Skeletal muscle tissue (tissue), 4 donors: Measurements from ENCODE around the gene AKNA. TPM values are rescaled to one million over a fixed set of nuclear protein-coding genes. Genes with fewer than 3 reads are reported as not detected.

Source experiments
- H3K27ac ChIP-seq: one replicate; pipeline ENCODE4 v1.7.0; 2013; ENCODE audit warnings: mild to moderate bottlenecking, low read depth, low read length, inconsistent platforms
- H3K27me3 ChIP-seq, 3 donors: one replicate each; pipeline ENCODE4 v1.7.0; 2013; ENCODE audit warnings: low read length in 3 of 3; ENCODE audit not compliant: control insufficient read depth in 3 of 3, insufficient read depth in 3 of 3
- H3K36me3 ChIP-seq, 3 donors: one replicate each; pipeline ENCODE4 v1.7.0; 2013; ENCODE audit warnings: low read length in 3 of 3; ENCODE audit not compliant: control insufficient read depth in 3 of 3, insufficient read depth in 3 of 3
- H3K4me1 ChIP-seq, 3 donors: one replicate each; pipeline ENCODE4 v1.7.0; 2013; ENCODE audit warnings: low read length in 3 of 3, mild to moderate bottlenecking in 3 of 3; ENCODE audit not compliant: control insufficient read depth in 3 of 3, insufficient read depth in 3 of 3
- H3K4me3 ChIP-seq, 3 donors: one replicate each; pipeline ENCODE4 v1.7.0; 2013; ENCODE audit warnings: low read length in 3 of 3
- H3K9ac ChIP-seq, 3 donors: one replicate each; pipeline ENCODE4 v1.7.0; 2013; ENCODE audit warnings: low read length in 3 of 3, mild to moderate bottlenecking in 3 of 3, moderate library complexity in 2 of 3, low read depth in 1 of 3
- H3K9me3 ChIP-seq, 3 donors: one replicate each; pipeline ENCODE4 v1.7.0; 2013; ENCODE audit warnings: low read length in 3 of 3; ENCODE audit not compliant: control insufficient read depth in 3 of 3
- total RNA-seq: library from RNA; depleted of rRNA; stranded (reverse); fragments of >200 nt; gene quantifications from one replicate; pipeline ENCODE4 v1.2.3, GENCODE V29; 2014
- donor health status: Osteomylitis.

AKNA gene
- total RNA-seq, 1 donor from 2014 or later, result 6.3 TPM

GRCh38 chr9:114303571-114303970 lies 84.2 kb downstream of the AKNA start:
- no peak overlapping the region for H3K4me3 ChIP-seq
- no peaks in the 10 kb centered on the region for H3K27me3 ChIP-seq
- peaks cover 0 to 4% (median 0%) of the 10 kb centered on the region in 3 donors for H3K4me1 ChIP-seq
- H3K36me3 ChIP-seq, result peaks cover 0 to 5% (median 4%) of the 10 kb centered on the region in 3 donors
- no peak overlapping the region for H3K9ac ChIP-seq
- H3K27ac ChIP-seq, result no peak overlapping the region
- no peaks in the 10 kb centered on the region for H3K9me3 ChIP-seq

- H3K27ac ChIP-seq, result no peak overlapping the region
- no peaks in the 10 kb centered on the region for H3K9me3 ChIP-seq
- H3K36me3 ChIP-seq, result peaks cover 0 to 5% (median 4%) of the 10 kb centered on the region in 3 donors
- H3K4me3 ChIP-seq, result no peak overlapping the region
- H3K27me3 ChIP-seq, result no peaks in the 10 kb centered on the region
- H3K4me1 ChIP-seq, result peaks cover 0 to 4% (median 0%) of the 10 kb centered on the region in 3 donors
- no peak overlapping the region for H3K9ac ChIP-seq
Observed at GRCh38 chr9:114302727-114303126, 85.1 kb downstream of the AKNA start.

DNA sequence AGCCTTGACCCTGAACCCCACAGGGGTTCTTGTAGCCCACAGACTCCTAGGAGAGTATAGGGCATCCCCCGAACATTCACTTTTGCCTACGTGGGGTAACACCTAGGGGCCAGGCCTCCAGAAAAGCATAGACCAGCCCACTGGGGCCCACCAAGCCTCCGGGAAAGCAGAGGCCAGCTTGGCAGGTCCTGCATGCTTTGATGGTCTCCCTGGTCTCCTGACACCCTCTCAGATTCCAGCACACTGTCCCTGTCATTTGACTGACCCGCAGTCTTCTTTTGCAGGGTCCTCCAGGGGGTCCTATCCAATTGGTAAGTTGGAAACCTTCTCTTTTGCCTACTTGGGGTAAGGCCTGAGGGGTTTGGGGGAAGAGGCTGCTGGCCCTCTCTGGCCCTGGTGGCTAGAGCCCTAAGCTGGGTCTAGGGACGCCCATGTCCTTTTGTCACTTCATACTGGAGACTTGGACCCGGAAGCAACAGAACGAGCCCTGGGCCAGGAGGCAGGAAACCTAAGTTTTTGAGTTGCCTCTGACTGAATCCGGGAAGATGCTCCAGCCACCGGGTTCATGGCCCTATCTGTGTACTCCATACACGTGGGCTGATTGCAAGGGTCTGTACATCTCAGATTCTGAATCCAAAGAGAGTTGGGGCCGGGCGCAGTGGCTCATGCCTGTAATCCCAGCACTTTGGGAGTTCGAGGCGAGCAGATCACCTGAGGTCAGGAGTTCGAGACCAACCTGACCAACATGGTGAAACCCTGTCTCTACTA lies 85.8 kb downstream of the AKNA start:
- Histone ChIP-seq H3K4me1 (peaks cover 0 to 4% (median 0%) of the 10 kb centered on the region in 3 donors), H3K9me3 (no peaks in the 10 kb centered on the region), H3K36me3 (peaks cover 0 to 7% (median 4%) of the 10 kb centered on the region in 3 donors), H3K4me3 (no peak overlapping the region), H3K9ac (no peak overlapping the region), H3K27me3 (no peaks in the 10 kb centered on the region), H3K27ac (no peak overlapping the region)

GRCh38 chr9:114300846-114301797 lies 86.7 kb downstream of the AKNA start:
- Histone ChIP-seq H3K27me3 (no peaks in the 10 kb centered on the region), H3K9ac (no peak overlapping the region), H3K4me3 (no peak overlapping the region), H3K9me3 (no peaks in the 10 kb centered on the region), H3K27ac (no peak overlapping the region), H3K4me1 (peaks cover 0 to 4% (median 0%) of the 10 kb centered on the region in 3 donors), H3K36me3 (peaks cover 0 to 8% (median 7%) of the 10 kb centered on the region in 3 donors)

- no peaks in the 10 kb centered on the region for H3K27me3 ChIP-seq
- H3K9ac ChIP-seq, result no peak overlapping the region
- no peaks in the 10 kb centered on the region for H3K4me1 ChIP-seq
- no peak overlapping the region for H3K27ac ChIP-seq
- H3K36me3 ChIP-seq, result peaks cover 0 to 10% (median 7%) of the 10 kb centered on the region in 3 donors
- H3K9me3 ChIP-seq, result no peaks in the 10 kb centered on the region
- H3K4me3 ChIP-seq, result no peak overlapping the region
Observed at GRCh38 chr9:114300153-114300845, 87.5 kb downstream of the AKNA start.

GRCh38 chr9:114299286-114300152 lies 88.3 kb downstream of the AKNA start:
- H3K4me3 ChIP-seq, result no peak overlapping the region
- peaks cover 0 to 18% (median 7%) of the 10 kb centered on the region in 3 donors for H3K36me3 ChIP-seq

GRCh38 chr9:114296338-114296737 lies 91.4 kb downstream of the AKNA start:
- Histone ChIP-seq H3K4me1 (no peaks in the 10 kb centered on the region), H3K36me3 (peaks cover 3 to 25% (median 7%) of the 10 kb centered on the region in 3 donors), H3K27ac (no peak overlapping the region), H3K4me3 (no peak overlapping the region), H3K27me3 (no peaks in the 10 kb centered on the region), H3K9me3 (peaks cover 0 to 7% (median 3%) of the 10 kb centered on the region in 3 donors), H3K9ac (no peak overlapping the region)

More at GRCh38 chr9:114299286-114300152, 88.3 kb downstream of the AKNA start:
- Histone ChIP-seq H3K4me1 (no peaks in the 10 kb centered on the region), H3K27me3 (no peaks in the 10 kb centered on the region), H3K9ac (no peak overlapping the region), H3K27ac (no peak overlapping the region), H3K9me3 (peaks cover 0 to 6% (median 3%) of the 10 kb centered on the region in 3 donors)

GRCh38 chr9:114294664-114295063 lies 93.1 kb downstream of the AKNA start:
- Histone ChIP-seq H3K4me1 (peaks cover 0 to 4% (median 0%) of the 10 kb centered on the region in 3 donors), H3K9me3 (peaks cover 0 to 7% (median 3%) of the 10 kb centered on the region in 3 donors), H3K27ac (no peak overlapping the region), H3K4me3 (no peak overlapping the region), H3K9ac (no peak overlapping the region), H3K36me3 (peaks cover 3 to 22% (median 3%) of the 10 kb centered on the region in 3 donors), H3K27me3 (no peaks in the 10 kb centered on the region)
